Measurements from ENCODE around the gene CTBP2. TPM values are rescaled to one million over a fixed set of nuclear protein-coding genes. Genes with fewer than 3 reads are reported as not detected.

Gene CTBP2

GRCh38 chr10:124939290-124939689, 221.1 kb downstream of the CTBP2 start:
- H2BK12ac ChIP-seq (ENCODE audit: low read length): no peak overlapping the region
- H2AK5ac ChIP-seq (ENCODE audit: low read depth, low read length): no peak overlapping the region
- H4K8ac ChIP-seq (ENCODE audit: low read depth, low read length): no peak overlapping the region
- no peak overlapping the region for H3K4me3 ChIP-seq (ENCODE audit: low read length in 2 of 2)
- peaks cover 2 to 19% of the 10 kb centered on the region in 2 donors for H3K36me3 ChIP-seq (replicated peaks in 1 of 2; ENCODE audit: control insufficient read depth in 2 of 2, insufficient read depth in 2 of 2, low read length in 2 of 2)
- no peak overlapping the region for H3K27ac ChIP-seq (replicated peaks; ENCODE audit: low read length)
- H3K79me1 ChIP-seq (ENCODE audit: low read depth, low read length): no peaks in the 10 kb centered on the region
- H3K18ac ChIP-seq (ENCODE audit: low read length): no peak overlapping the region
- H3K23ac ChIP-seq (ENCODE audit: low read depth, low read length, poor library complexity): no peak overlapping the region
- DNase-seq (ENCODE audit: low spot score): no peak
- H3K4me2 ChIP-seq (ENCODE audit: insufficient read depth, low read length, poor library complexity, severe bottlenecking): no peak overlapping the region
- H3K9me3 ChIP-seq (replicated peaks in 1 of 2; ENCODE audit: control insufficient read depth in 2 of 2, insufficient read depth in 1 of 2, low read depth in 1 of 2, low read length in 2 of 2): no peaks in the 10 kb centered on the region
- H2AFZ ChIP-seq (ENCODE audit: low read length): no peak overlapping the region
- no peak overlapping the region for H3K14ac ChIP-seq (ENCODE audit: low read length)
- no peaks in the 10 kb centered on the region for H3K27me3 ChIP-seq (ENCODE audit: control insufficient read depth in 3 of 3, insufficient read depth in 3 of 3, low read depth in 1 of 3, low read length in 3 of 3)
- no CpG with 5 or more reads among the region's 1 CpG for WGBS, 2 donors (ENCODE audit: extremely low coverage in 2 of 2, insufficient read length in 2 of 2, insufficient replicate concordance in 1 of 2)
- H4K91ac ChIP-seq (ENCODE audit: low read depth, low read length, poor library complexity): no peak overlapping the region
- H2BK15ac ChIP-seq (ENCODE audit: low read length): no peak overlapping the region
- no peak overlapping the region for H2BK5ac ChIP-seq (ENCODE audit: low read length)
- no peak overlapping the region for H3K4ac ChIP-seq (ENCODE audit: low read length)
- H3K4me1 ChIP-seq (ENCODE audit: control insufficient read depth in 2 of 2, insufficient read depth in 1 of 2, low read depth in 1 of 2, low read length in 2 of 2): no peaks in the 10 kb centered on the region
- H2BK120ac ChIP-seq (ENCODE audit: low read depth, low read length): no peak overlapping the region
- H3K9ac ChIP-seq (ENCODE audit: low read depth, low read length, poor library complexity): no peak overlapping the region

- Histone ChIP-seq H3K27ac (replicated peaks; ENCODE audit: low read length) (no peak overlapping the region), H2AK5ac (ENCODE audit: low read depth, low read length) (no peak overlapping the region), H3K9ac (ENCODE audit: low read depth, low read length, poor library complexity) (no peak overlapping the region), H3K79me1 (ENCODE audit: low read depth, low read length) (no peaks in the 10 kb centered on the region), H3K18ac (ENCODE audit: low read length) (no peak overlapping the region), H2AFZ (ENCODE audit: low read length) (no peak overlapping the region), H2BK120ac (ENCODE audit: low read depth, low read length) (no peak overlapping the region), H3K4me2 (ENCODE audit: insufficient read depth, low read length, poor library complexity, severe bottlenecking) (no peak overlapping the region), H4K91ac (ENCODE audit: low read depth, low read length, poor library complexity) (no peak overlapping the region), H3K4ac (ENCODE audit: low read length) (no peak overlapping the region), H3K23ac (ENCODE audit: low read depth, low read length, poor library complexity) (no peak overlapping the region), H3K4me3 (ENCODE audit: low read length in 2 of 2) (no peak overlapping the region), H2BK12ac (ENCODE audit: low read length) (no peak overlapping the region), H3K27me3 (ENCODE audit: control insufficient read depth in 3 of 3, insufficient read depth in 3 of 3, low read depth in 1 of 3, low read length in 3 of 3) (no peaks in the 10 kb centered on the region), H2BK5ac (ENCODE audit: low read length) (no peak overlapping the region), H3K9me3 (replicated peaks in 1 of 2; ENCODE audit: control insufficient read depth in 2 of 2, insufficient read depth in 1 of 2, low read depth in 1 of 2, low read length in 2 of 2) (peaks cover 0 to 8% of the 10 kb centered on the region in 2 donors), H3K36me3 (replicated peaks in 1 of 2; ENCODE audit: control insufficient read depth in 2 of 2, insufficient read depth in 2 of 2, low read length in 2 of 2) (peaks cover 0 to 2% of the 10 kb centered on the region in 2 donors), H4K8ac (ENCODE audit: low read depth, low read length) (no peak overlapping the region), H3K4me1 (ENCODE audit: control insufficient read depth in 2 of 2, insufficient read depth in 1 of 2, low read depth in 1 of 2, low read length in 2 of 2) (no peaks in the 10 kb centered on the region), H3K14ac (ENCODE audit: low read length) (no peak overlapping the region), H2BK15ac (ENCODE audit: low read length) (no peak overlapping the region)
- DNase-seq (ENCODE audit: low spot score): no peak
- no CpG with 5 or more reads among the region's 7 CpGs for WGBS, 2 donors (ENCODE audit: extremely low coverage in 2 of 2, insufficient read length in 2 of 2, insufficient replicate concordance in 1 of 2)
These were observed 223.6 kb downstream of the CTBP2 start for GRCh38 chr10:124936813-124937212.

GRCh38 chr10:124935946-124936345, 224.4 kb downstream of the CTBP2 start:
- Histone ChIP-seq H3K27me3 (ENCODE audit: control insufficient read depth in 3 of 3, insufficient read depth in 3 of 3, low read depth in 1 of 3, low read length in 3 of 3) (no peaks in the 10 kb centered on the region), H3K27ac (replicated peaks; ENCODE audit: low read length) (no peak overlapping the region), H3K4me1 (ENCODE audit: control insufficient read depth in 2 of 2, insufficient read depth in 1 of 2, low read depth in 1 of 2, low read length in 2 of 2) (no peaks in the 10 kb centered on the region), H3K14ac (ENCODE audit: low read length) (no peak overlapping the region), H2BK120ac (ENCODE audit: low read depth, low read length) (no peak overlapping the region), H3K9ac (ENCODE audit: low read depth, low read length, poor library complexity) (no peak overlapping the region), H2BK12ac (ENCODE audit: low read length) (no peak overlapping the region), H2BK15ac (ENCODE audit: low read length) (no peak overlapping the region), H2BK5ac (ENCODE audit: low read length) (no peak overlapping the region), H3K36me3 (replicated peaks in 1 of 2; ENCODE audit: control insufficient read depth in 2 of 2, insufficient read depth in 2 of 2, low read length in 2 of 2) (peaks cover 0 to 10% of the 10 kb centered on the region in 2 donors), H3K4me2 (ENCODE audit: insufficient read depth, low read length, poor library complexity, severe bottlenecking) (no peak overlapping the region), H3K79me1 (ENCODE audit: low read depth, low read length) (no peaks in the 10 kb centered on the region), H3K23ac (ENCODE audit: low read depth, low read length, poor library complexity) (no peak overlapping the region), H3K4me3 (ENCODE audit: low read length in 2 of 2) (no peak overlapping the region), H3K18ac (ENCODE audit: low read length) (no peak overlapping the region), H3K9me3 (replicated peaks in 1 of 2; ENCODE audit: control insufficient read depth in 2 of 2, insufficient read depth in 1 of 2, low read depth in 1 of 2, low read length in 2 of 2) (peaks cover 0 to 14% of the 10 kb centered on the region in 2 donors), H3K4ac (ENCODE audit: low read length) (no peak overlapping the region), H4K91ac (ENCODE audit: low read depth, low read length, poor library complexity) (no peak overlapping the region), H2AK5ac (ENCODE audit: low read depth, low read length) (no peak overlapping the region), H2AFZ (ENCODE audit: low read length) (no peak overlapping the region), H4K8ac (ENCODE audit: low read depth, low read length) (no peak overlapping the region)
- DNase-seq (ENCODE audit: low spot score): no peak
- no CpG with 5 or more reads among the region's 2 CpGs for WGBS, 2 donors (ENCODE audit: extremely low coverage in 2 of 2, insufficient read length in 2 of 2, insufficient replicate concordance in 1 of 2)

Small RNA genes lying within 50 kb of the gene (small RNA-seq; reads per million reads assigned to genes)
- gene MIR4296 (ENCODE audit: insufficient read depth): not detected
- not detected for gene MRPS21P6 (ENCODE audit: insufficient read depth)
